HT-29 (cell line): ENCODE results near the gene UBE2E1. TPM values are rescaled to one million over a fixed set of nuclear protein-coding genes. Genes with fewer than 3 reads are reported as not detected.
"Not testable (repeated sequence)": the region's sequence is repeated elsewhere in the genome, so short reads cannot be mapped to it uniquely, and the experiment has no call there.

ENCODE experiments used
- DNase-seq: peaks from one replicate; pipeline ENCODE4 v3.0.0-alpha.2; 2015; ENCODE audit warnings: low spot score
- total RNA-seq: library from RNA; depleted of rRNA; stranded (reverse); fragments of >200 nt; shearing (Covaris generic); gene quantifications from 2 replicates; pipeline ENCODE4 v1.2.3, GENCODE V29; 2014

Gene UBE2E1
- total RNA-seq, 1 experiment from 2014 or later = 51.3 TPM

DNA sequence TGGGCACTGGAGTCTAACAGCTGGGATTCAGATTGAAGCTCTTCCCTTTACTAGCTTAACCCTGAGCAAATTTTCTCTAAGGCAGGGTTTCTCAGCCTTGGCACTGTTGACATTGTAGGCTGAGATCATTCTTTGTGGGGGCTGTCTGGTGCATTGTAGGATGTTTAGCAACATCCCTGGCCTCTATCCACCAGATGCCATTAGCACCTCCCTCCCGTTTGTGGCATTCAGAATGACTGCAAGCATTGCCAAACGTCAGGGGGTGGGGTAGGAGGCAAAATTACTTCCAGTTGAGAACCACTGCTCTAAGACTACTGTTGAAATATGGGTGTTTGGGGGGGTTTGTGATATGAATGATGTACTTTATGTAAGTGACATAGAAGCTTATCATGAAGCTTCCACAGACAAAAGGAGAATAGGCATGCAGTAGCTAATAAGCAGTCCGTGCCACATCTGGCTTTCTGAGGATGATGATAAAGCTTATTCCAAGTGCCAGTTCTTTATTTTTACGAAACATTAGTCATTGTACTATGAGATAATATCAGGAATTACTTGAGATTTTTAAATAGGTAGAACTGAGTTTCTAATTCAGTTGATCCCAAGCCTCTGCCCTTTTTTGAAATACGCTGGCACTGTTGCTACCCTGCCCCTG lies 71.7 kb downstream of the UBE2E1 start:
- DNase-seq = no peak

DNA sequence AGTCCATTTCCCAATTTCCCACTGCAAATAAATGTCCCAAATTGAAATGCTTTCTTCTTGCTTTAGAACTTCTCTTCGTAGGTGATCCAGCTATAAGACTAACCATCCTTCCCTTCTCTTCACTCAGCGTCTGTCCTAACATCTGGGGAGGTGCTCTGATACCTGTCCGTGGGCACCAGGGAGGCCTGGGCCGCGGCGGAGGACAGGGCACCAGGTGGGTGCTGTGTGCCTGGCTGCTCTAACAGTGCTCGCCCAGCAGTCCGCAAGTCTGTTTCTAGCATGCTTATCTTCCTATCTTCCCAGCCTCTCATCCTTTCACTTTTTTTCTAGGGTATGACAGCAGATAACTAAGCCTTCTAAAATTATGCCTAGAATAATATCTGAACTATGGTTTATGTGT lies 73.7 kb downstream of the UBE2E1 start:
- no peak for DNase-seq

DNA sequence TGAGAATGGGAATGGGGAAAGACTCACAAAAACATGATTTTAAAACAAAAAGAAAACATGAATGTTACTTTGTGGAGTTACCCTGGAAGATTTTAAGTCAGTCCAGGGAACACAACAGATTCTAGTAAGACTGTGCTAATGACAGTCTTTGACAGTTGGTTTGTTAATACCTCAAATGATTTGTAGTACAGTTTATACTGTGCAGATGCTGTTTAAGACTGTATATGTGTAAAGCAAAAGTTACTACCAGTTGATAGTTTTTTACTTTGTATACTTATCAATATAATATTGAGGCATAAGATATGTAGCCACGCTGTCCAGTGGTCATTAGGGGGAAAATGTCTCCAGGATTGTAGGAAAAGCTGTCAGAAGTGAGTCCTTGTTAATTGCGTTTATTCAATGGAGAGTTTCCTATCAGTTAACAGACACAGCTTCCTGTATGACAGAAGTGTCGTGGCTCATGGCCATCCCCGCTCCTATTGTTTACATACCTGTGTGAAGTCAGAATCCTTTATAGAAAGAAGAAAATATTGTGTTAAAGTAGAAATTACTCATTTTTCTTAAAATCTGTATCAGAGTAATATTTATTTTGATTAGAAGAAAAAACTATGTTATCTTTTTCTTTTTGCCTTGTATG lies 75.1 kb downstream of the UBE2E1 start:
- no peak for DNase-seq

DNA sequence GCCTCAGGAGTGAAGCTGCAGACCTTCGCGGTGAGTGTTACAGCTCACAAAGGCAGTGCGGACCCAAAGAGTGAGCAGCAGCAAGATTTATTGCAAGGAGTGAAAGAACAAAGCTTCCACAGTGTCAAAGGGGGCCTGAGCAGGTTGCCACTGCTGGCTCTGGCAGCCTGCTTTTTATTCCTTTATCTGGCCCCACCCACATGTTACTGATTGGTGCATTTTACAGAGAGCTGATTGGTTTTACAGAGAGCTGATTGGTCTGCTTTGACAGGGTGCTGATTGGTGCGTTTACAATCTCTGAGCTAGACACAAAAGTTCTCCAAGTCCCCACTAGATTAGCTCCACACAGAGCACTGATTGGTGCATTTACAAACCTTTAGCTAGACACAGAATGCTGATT lies 76.2 kb downstream of the UBE2E1 start:
- DNase-seq = not testable (repeated sequence)

DNA sequence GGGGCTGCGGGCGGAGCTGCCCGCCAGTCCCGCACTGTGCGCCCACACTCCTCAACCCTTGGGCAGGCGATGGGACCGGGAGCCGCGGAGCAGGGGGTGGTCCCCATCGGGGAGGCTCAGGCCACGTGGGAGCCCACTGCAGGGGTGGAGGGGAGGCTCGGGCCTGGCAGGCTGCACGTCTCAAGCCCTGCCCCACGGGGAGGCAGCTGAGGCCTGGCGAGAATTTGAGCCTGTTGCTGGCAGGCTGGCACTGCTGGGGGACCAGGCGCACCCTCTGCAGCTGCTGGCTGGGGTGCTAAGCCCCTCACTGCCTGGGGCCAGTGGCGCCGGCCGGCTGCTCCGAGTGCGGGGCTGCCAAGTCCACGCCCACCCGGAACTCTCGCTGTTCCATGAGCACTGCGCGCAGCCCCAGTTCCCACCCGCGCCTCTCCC lies 76.7 kb downstream of the UBE2E1 start:
- DNase-seq = no peak

DNA sequence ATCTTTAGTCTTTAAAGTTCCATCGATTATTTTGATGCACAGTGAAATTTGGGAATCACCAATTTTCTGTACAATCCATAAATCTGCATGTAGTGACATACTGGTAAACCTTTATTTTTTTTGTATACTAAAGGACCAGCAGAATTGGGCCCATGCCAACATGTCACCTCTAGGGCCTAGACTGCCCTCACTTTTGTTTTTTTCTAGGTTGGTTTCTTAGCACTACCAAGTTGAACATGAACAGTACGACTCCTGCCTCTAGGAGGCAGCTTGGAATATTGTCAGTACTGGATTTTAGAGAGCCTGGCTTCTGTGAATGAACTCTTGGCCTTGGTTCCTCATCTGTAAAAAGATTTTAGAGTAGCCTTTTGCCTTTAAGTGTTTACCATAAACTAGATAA lies 78.7 kb downstream of the UBE2E1 start:
- DNase-seq = no peak

DNA sequence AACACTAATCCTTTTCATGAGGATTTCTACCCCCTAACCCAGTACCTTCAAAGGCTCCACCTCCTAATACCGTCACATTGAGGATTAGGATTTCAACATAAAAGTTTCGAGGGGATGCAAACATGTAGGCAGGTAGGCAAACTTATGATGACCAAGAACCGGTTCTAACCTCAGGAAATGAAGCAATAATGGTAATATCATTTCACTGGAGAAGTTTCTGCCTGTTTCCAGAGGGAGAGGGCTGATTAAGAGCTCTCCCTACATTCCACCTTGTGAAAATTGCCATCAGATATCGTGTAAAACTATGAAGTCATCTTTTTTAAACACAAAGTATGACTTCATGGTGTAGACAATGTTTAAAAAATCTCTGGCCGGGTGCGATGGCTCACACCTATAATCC lies 79.5 kb downstream of the UBE2E1 start:
- no peak for DNase-seq

DNA sequence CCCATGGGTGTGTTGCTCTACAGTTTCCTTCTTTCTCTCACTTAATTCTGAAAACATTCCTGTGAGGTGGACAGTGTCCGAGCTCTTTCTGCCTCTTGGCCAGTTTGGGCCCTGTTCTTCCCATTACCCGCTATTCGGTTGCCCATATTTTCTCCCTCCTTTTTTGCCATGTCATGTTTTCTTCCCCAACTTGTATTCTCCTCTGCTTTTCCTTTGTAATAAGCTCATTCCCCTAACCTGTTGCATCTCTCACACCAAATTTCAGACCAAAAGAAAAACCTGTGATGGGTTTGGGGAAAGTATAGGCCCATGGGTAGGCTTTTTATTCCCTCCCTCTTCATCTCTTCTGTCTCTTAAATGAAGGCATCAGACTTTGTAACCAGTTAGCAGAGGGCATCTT lies 80.6 kb downstream of the UBE2E1 start:
- no peak for DNase-seq

DNA sequence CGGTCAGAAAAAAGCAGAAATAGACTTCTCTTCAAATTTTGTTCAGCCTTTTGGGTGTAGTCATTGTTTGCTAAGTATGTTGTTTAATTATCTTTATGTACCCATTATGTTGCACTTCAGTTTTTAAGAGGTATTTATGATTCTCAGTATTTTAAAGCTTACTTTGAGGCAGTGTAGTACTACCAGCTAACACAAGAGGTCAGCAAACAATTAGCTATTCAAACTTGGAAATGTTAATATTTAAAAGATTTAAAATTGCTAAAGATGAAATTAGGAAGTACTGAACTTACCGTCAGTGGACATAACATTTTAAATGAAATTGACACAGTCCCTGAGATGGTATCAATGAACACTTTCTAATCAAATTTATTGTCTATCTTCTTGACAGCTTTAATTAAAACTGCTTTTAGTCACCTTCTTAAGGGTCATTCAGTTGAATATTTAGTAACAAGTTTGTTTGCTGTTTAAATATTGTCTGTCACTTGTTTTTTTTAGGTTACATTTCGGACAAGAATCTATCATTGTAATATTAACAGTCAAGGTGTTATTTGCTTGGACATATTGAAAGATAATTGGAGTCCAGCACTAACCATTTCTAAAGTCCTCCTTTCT lies 83.0 kb downstream of the UBE2E1 start:
- peak; percentile 30 for DNase-seq

DNA sequence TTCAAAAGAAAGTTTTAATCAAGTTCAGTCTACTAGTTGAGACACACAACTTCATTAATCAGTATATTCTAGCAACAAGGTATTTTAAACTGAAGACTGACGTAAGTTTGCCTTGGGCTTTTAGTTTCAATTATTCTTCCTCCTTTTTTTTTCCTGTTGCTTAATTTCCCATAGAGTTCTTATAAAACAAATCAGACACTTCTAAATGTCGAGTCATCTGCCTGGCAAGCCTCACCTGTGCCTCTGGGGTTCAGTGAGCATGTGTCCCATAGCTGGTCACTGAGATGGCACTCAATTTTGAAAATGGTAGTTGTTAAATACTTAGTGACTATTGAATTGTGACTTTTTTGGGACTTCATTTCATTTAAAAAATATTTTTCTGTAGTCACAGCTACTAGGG lies 83.6 kb downstream of the UBE2E1 start:
- DNase-seq = no peak

DNA sequence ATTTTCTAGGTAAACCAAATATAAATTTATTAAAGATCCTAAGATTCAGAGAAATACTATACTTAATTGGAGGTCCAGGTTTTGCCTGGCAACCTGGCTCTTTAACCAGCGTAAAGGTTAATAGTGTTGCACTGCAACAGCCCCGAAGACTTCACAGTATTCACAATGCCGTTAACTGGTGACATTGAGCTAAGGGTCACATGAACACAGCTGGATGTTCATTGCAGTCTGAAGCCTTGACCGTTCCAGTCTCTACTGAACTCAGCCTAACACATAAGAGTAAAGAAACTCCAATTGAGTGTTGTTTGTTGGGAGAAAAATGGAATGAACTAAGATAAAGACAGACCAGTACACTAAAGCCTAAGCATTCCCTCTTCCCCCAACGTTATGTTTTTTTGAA lies 84.2 kb downstream of the UBE2E1 start:
- no peak for DNase-seq

DNA sequence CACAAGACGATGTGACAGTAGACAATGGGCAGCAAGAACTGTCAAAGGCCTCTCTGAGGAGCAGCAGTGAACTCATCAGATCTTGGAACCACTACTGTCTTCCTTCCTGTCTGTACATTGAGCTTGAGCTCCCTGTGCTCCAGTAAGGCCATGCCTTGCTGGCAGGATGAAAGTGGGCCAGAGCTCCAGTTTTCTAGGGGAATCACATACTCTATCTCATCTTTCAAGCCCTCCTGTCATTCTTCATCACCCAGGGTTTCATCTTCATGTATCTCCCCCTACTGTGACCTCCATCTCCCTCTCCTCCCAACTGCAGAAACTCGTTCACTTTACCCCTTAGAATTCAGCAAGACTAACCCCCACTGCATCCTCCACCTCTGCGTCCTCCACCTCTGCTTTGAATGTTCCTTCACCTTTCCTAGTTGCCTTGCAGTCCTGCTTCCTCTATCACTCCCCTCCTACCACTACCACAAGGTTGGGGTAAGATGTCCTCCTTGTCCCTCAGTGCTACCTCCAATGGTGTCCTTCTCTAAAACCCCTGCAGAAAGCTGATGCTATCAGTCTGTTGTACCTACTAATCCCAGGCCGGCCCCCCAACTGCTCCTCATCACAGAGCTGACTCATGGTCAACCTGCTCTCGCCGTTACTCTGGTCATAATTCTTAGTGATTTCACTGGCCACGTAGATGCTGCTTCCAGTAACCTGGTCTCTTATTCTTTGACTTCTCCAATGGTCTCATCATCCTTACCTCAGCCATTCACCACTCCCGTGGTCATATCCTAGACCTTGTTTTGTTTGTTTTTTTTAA lies 88.7 kb downstream of the UBE2E1 start:
- no peak for DNase-seq

DNA sequence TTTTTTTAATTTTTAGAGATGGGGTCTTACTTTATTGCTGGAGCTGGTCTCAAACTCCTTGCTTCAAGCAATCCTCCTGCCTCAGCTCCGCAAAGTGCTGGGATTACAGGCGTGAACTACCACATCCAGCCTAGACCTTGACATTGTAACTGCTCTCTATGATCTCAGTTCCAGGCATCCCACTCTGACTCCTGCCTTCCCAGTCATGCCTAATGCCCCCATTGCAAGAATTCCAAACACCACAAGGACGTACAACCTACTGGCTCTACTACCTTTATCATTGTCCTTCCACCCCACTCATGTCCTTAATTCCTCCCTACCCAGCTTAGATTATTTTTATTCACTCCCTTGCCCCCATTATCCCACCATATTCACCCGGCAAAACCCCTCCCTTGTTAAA lies 89.4 kb downstream of the UBE2E1 start:
- no peak for DNase-seq

DNA sequence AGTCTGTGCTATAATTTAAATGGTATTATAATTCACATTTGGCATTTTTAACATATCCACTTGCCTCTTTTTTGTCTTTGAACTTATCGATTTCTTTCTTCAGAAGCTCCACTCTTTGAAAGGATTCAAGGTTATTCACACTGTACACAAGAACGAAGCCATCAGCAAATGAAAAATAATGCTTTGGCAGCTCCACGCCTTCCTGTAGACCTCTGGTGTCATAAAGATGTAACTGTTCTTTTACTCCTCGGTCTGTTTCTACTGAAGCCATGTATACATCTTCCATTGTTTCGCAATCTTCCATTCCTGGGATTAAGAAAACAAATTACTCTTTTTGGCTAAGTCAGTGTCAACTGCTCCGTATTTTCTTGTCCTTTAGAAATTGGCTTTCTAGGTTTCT lies 95.0 kb downstream of the UBE2E1 start:
- DNase-seq = no peak

DNA sequence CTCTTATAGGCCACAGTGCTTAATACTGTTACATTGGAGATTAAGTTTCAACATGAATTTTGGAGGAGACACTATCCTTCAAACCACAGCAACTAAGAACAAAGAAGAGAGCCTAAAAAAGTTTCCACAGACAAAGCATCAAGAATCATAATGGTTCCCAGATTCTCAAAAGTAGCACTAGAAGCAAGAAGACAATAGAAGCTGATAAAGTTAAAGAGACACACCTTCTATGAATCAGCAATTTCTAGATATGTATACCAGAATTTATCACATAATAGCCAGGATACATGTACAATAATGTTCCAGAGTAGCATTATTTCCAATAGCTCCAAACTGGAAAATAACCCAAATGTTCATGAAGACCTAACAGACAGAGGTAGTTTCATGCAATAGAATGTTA lies 98.8 kb downstream of the UBE2E1 start:
- DNase-seq = no peak

DNA sequence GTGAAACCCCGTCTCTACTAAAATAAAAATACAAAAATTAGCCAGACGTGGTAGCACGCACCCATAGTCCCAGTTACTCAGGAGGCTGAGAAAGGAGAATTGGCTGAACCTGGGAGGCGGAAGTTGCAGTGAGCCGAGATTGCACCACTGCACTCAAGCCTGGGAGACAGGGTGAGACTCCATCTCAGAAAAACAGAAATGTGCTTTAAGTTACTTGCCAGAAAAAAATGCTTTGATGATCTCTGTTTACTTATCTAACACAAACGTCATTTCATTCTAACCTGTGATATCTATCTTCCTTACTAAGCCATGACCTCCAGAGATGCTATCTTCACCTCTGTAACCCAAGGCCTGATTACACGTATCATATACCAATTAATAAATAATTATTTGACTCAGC lies 103.6 kb downstream of the UBE2E1 start:
- no peak for DNase-seq

DNA sequence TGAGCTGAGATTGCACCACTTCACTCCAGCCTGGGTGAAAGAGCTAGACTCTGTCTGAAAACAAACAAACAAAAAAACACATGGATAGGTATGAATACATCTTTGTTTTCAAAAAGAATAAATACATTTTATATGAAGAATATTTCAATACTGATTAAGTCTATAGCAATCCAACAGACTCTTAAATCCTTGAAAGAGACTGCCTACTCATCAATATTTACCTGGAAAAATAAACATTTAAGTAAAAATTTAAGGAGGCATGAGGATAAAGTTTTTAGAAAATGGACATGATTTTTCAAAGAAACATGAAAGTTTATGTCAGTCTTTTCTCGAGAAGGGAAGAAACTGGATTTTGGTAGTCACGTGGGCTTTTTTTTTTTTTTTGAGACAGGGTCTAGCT lies 105.6 kb downstream of the UBE2E1 start:
- DNase-seq = no peak

DNA sequence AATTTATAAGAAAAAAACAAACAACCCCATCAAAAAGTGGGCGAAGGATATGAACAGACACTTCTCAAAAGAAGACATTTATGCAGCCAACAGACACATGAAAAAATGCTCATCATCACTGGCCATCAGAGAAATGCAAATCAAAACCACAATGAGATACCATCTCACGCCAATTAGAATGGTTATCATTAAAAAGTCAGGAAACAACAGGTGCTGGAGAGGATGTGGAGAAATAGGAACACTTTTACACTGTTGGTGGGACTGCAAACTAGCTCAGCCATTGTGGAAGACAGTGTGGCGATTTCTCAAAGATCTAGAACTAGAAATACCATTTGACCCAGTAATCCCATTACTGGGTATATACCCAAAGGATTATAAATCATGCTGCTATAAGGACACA lies 106.6 kb downstream of the UBE2E1 start:
- not testable (repeated sequence) for DNase-seq

DNA sequence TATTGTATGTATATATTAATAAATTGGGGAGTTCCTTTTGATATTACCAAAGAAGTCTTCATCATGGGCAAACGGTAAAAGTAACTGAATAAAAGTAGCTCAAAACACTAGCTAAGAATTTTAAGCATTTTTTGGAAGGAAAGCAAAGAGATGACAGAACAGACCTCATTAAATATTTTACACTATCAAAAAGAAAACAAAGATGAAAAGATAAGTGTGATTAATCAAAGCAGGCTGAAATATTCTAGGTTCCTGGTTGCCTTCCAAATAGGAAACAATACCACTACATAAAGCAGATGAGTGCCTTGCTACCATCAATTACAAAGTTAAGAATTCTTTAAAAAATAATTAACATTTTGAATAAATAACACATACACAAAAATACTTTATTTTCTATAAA lies 107.4 kb downstream of the UBE2E1 start:
- DNase-seq = no peak

DNA sequence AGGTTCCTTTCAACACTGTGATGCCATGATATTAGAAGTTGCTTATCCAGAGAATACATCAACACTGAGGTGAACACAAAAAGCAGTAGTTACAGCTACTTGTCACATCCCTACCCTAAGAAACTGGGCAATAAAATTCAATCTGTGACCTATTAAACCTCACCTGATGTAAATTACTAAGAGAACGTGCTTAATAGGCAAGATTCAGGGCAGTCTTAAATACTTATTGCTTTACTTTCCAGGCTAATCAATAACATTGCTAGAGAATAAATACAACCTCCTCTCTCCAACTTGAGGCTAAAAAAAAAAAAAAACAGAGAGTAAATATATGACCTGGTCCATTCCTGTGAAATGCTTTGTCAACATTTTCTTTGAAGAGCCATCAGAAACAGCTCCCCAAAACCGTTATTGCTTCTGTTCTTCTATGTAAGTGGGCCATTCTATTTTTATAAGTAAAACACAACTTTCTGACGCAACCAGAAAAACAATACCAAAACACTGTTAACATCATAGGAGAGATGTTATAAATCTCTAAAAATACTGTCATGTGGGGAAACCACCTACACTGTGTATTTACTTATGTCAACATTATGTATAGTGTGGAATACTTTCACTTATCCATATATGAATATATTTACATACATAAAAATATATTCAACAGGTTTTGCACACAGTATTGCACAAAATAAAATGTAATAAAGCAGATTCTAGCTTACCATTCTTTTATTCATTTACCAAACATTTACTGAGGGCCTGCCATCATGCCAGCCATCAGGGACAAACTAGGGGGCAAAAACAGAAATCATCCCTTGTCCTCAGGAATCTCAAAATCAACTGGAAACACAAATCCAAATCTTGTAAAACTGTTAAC lies 108.4 kb downstream of the UBE2E1 start:
- DNase-seq = no peak

DNA sequence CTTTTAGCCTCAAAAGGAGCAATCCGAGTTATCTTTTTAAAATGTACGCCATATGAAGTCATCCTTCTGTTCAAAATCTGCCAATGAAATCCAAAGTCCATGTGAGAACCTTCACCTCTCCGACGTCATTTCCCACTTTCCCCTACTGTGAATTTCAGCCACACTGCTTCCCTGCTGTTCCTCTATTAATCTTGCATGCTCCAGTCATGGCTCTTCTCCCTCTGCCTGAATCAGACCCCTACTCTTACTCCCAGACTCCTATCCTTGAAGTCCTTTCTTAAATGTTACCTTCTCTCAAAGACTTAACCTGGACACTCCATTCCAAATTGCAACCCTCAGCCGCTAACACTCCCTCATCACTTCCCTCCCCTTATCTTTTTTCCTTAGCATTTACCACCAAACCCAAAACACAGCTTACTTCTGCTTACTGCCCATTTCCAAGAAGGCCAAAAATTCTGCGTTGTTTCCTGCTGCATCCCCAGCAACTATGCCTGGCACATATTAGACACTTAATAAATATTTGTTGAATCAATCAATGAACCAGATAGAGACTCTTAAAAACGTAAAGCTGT lies 109.9 kb downstream of the UBE2E1 start:
- DNase-seq = peak; percentile 1
